Germinal center (tissue), 1 donor: ENCODE results near the gene PRM1.
"Not testable (repeated sequence)": the region's sequence is repeated elsewhere in the genome, so short reads cannot be mapped to it uniquely, and the experiment has no call there.

Experiments
- DNase-seq: peaks from one replicate; pipeline ENCODE4 v3.0.0; 2012; ENCODE audit warnings: mixed read lengths, low spot score

PRM1 gene

DNA sequence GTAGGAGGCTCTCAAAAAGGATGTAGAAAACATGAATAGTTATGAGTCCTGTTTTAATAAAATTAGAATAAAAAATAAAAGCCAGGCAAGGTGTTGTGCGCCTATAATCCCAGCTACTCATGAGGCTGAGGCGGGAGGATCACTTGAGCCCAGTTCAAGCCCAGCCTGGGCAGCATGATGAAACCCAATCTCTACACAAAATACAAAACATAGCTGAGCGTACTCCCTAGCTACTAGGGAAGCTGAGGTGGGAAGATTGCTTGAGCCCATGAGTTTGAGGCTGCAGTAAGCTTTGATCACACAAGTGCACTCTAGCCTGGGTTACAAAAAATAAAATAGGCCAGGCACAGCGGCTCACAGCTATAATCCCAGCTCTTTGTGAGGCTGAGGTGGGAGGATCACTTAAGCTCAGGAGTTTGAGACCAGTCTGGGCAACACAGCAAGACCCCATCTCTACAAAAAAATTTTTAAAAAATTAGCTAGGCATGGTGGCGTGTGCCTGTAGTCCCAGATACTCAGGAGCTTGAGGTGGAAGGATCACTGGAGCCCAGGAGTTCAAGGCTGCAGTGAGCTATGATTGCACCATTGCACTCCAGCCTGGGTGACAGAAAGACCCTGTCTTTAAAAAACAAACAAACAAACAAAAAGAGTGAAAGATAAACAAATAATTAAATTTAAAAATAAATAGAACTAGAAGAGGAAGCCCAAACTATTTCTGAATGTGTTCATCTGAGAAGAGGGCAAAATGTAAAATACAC lies 17.2 kb upstream of the PRM1 start:
- no peak for DNase-seq

DNA sequence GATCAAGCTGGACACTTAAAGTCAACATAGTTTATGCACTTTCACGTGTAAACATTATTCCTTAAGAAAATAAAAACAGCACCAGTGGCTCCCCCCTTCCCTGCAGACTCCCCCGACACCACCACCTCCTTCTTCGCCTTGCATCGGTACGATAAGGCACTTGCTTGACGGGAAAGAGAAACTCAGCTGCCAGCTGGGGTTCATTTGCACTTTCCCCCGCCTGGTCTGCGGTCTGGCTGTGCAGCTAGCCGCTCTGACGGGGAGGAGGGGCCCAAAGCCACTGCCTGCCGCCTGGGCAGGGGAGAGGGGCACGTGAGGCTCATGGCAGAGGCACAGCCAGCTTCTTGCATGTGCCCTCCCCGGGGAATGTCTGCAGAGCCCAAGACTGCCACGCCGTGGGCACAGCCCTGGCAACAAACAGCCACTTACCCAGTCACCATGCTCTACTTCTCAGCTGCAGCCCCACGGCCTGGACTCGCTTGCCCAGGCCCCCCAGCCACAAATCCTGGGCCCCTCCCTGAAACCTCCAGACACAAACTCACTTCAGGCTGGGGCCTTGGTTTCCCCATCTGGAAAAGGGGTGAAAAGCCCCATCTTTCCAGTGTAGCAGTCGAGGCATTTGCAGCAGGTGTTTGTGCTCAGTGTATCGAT lies 16.5 kb upstream of the PRM1 start:
- DNase-seq, result peak; percentile 87

GRCh38 chr16:11296706-11297491 lies 15.8 kb upstream of the PRM1 start:
- DNase-seq, result peak; percentile 37

DNA sequence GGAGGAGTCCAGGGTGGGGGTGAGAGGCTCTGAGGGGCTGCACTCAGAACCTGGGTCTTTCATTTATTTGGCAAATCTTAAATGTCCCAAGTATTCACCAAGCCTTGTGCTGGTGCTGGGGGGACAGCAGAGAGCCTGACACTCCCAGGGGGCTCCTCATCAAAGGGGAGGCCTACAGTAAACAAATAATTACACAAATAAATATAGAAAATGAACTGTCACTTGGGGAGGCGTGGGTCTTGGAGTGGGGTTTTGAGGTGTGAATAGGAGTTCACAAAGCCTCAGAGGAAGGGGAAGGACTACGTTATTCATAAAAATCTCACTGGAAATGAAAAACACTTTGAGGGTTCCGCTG lies 15.2 kb upstream of the PRM1 start:
- DNase-seq, result no peak

DNA sequence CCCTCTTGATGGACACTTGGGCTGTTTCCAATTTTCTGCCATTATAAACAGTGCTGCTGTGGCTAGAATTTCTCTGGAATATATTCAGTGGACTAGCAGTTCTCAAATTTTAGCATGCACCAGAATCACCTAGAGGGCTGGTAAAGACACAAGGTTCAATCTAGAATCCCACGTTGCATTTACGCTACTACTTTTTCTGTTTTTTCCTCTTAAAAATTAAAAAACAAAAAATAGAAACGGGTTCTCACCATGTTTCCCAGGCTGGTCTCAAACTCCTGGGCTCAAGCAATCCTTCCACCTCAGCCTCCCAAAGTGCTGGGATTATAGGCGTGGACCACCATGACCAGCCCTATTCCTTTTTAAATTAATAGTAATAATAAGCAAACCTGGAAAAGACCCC lies 14.5 kb upstream of the PRM1 start:
- no peak for DNase-seq

GRCh38 chr16:11292076-11292748 lies 11.1 kb upstream of the PRM1 start:
- DNase-seq, result no peak

- no peak for DNase-seq
These were observed 10.1 kb upstream of the PRM1 start for GRCh38 chr16:11291091-11291703.

GRCh38 chr16:11290102-11290893 lies 9.2 kb upstream of the PRM1 start:
- no peak for DNase-seq

DNA sequence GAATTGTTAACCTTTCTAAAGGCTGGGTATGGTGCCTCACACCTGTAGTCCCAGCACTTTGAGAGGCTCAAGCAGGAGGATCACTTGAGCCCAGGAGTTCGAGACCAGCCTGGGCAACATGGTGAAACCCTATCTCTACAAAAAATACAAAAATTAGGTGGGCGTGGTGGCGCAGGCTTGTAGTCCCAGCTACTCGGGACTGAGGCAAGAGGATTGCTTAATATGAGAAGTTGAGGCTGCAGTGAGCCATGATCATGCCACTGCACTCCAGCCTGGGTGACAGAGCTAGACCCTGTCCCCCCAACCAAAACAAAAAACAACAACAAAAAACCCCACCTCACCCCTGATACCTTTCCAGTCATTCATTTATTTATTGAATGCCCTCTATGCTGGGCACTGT lies 8.6 kb upstream of the PRM1 start:
- DNase-seq, result not testable (repeated sequence)

GRCh38 chr16:11289202-11289601 lies 8.1 kb upstream of the PRM1 start:
- DNase-seq, result no peak

- no peak for DNase-seq
These were observed 4.7 kb upstream of the PRM1 start for GRCh38 chr16:11285842-11286241.

DNA sequence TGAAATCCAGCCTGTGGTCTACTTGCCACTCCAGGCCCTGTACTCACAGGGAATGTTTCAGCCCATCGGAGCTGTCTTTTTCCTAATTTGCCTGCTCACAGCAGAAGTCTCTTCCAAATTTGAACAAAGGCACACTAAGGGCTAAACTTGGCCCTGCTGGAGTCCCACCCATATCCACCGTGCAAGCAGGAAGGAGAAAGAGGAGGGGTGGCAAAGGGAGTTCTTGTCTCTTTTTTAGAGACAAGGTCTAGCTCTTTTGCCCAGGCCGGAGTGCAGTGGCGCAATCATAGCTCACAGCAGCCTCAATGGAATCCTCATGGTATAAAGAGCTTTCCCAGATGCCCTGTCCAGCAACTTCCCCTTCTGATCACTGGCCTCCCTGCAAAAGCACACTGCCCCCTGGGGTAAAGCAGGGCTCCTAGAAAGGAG lies 2.7 kb upstream of the PRM1 start:
- DNase-seq, result no peak

DNA sequence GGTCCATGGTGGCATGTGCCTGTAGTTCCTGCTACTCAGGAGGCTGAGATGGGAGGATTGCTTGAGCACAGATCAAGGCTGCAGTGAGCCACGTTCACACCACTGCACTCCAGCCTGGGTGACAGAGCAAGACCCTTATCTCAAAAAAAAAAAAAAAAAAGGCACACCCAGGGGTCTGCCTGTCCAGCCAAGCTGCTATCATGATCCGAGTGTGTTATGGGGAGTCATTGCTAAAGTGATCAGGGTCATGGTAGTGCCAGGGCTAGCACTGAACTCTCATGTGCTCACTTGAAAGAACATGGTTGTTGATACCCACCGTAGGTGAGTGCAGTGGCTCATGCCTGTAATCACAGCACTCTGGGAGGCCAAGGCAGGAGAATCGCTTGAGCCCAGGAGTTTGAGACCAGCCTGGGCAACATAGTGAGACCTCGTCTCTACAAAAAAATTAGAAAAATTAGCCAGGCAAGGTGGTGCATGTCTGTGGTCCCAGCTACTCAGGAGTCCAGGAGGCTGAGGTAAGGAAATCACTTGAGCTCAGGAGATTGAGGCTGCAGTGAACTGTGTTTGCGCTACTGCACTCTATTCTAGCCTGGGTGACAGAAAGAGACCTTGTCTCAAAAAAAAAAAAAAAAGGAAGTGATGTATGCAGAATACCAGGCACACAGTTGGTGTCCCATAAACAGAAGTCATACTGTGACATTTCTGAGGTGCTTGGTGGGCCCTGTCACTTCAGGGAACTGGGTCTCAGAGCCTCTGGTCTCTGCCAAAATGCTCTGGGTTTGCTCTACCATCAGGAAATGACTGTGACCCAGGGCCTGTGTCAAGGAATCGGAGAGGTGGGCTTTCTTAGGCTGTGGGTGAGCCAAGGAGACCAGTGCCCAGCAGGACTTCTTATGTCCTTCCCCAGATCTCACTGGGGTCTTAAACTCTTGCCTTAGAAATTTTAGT lies 2.2 kb downstream of the PRM1 start:
- peak; percentile 23 for DNase-seq

- DNase-seq, result no peak
These were observed 3.4 kb downstream of the PRM1 start for GRCh38 chr16:11277607-11278337.

DNA sequence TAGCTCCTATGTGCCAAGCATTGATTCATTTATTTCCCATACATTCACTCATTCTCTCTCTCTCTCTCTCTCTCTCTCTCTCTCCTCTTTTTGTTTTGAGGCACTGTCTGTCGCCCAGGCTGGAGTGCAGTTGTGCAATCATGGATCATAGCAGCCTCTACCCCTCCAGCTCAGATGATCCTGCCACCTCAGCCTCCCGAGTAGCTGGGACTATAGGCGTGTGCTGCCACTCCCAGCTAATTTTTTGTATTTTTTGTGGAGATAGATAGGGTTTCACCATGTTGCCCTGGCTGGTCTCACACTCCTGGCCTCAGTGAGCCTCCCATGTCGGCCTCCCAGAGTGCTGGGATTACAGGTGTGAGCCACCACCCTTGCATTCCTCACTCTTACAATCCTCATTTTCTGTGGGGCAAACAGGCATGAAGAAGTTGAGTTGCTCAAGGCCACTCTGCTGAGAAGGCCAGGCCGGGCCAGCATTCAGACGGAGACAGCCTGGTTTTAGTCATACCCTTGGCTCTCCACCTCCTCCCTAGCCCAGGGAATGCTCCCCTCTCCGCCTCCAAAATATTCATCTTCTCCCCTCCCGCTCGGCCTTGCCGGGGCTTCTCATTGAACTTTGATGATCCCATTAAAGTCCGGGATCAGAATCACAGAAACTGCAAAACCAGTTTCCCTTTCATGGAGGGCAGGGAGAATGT lies 4.1 kb downstream of the PRM1 start:
- no peak for DNase-seq

DNA sequence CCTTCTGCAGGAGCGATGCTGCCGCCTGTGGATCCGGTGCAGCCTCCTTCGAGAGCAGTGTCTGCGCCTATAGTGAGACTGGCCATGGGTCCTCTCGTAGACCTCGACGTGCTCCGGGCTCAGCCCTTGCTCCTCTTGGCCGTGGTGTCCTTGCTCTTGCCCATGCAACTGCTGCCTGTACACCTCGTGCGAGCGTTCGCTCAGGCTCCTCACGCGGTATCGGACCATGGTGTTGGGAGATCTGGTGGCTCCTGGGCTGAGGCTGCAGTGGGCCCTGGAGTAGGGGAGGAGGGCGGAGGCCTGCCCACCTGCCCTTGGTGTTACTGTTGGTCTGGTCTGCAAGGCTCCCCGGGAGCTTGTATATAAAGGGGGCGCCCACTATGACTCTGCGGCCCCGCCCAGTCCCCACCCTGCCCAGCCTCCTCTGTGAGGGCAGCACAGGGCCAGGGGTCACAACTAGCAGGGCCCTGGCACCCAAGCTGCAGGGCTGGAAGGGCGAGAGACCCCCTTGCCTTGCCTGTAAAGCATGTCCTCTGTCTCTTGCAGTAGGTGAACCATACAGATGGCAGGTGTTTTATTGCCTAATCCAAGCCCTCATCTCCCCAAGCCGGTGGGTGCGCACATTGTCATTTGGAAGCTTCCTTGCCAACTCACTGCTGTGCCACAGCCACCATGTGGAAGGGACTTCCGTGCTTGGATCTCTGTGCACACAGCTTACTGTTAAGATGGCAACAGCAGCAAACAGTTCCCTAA lies 4.8 kb downstream of the PRM1 start, which contains the start of gene PRM2:
Gene PRM2, minus strand, starts transcription at position 338 of the 753 bp plus-strand sequence. Its CDS starts 110 bp downstream, at position 228.
- DNase-seq, result no peak

DNA sequence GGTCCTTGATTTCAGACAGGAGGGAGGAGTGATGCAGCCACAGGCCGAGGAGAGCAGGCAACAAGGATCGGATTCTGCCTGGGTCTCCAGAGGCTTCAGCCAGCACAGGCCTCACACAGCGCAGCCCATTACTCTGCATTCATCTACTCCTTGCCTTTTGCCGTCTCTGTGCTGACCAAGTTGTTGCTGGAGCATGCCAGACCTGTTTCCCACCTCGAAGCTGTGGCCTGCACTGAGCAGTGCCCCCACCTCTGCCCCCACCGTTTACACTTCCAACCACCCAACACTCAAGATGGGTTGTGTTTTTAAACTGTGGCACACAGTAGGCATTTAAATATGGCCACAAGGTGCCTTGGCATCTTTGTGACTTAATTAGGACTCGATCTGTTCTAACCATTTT lies 6.2 kb downstream of the PRM1 start:
- no peak for DNase-seq
